Hepatocyte (in vitro differentiated cells): ENCODE data around the gene LDLRAD4. TPM values are rescaled to one million over a fixed set of nuclear protein-coding genes. Genes with fewer than 3 reads are reported as not detected.

Experiments used
- DNase-seq: peaks from one replicate; pipeline ENCODE4 v3.0.0-alpha.2; 2016; ENCODE audit warnings: low spot score
- H2AFZ ChIP-seq: fragments of 200-600 bp; sonication (generic); 2 replicates; pipeline ENCODE4 v1.6.0; 2016; ENCODE audit warnings: antibody characterized with exemption, mild to moderate bottlenecking
- H3K27ac ChIP-seq: fragments of 200-600 bp; sonication (generic); 2 replicates; pipeline ENCODE4 v1.5.1; 2016; ENCODE audit warnings: mild to moderate bottlenecking
- H3K27me3 ChIP-seq: fragments of 200-600 bp; sonication (generic); 2 replicates; pipeline ENCODE4 v1.6.1; 2016
- H3K36me3 ChIP-seq: fragments of 200-600 bp; sonication (generic); replicated peaks from 2 replicates; pipeline ENCODE4 v1.5.1; 2016; ENCODE audit warnings: low read depth; ENCODE audit not compliant: insufficient read depth
- H3K4me1 ChIP-seq: fragments of 200-600 bp; sonication (generic); 2 replicates; pipeline ENCODE4 v1.5.1; 2016; ENCODE audit warnings: mild to moderate bottlenecking, moderate library complexity; ENCODE audit not compliant: insufficient read depth
- H3K4me2 ChIP-seq: fragments of 200-600 bp; sonication (generic); 2 replicates; pipeline ENCODE4 v1.6.0; 2016
- H3K4me3 ChIP-seq: fragments of 200-600 bp; sonication (generic); 2 replicates; pipeline ENCODE4 v1.5.1; 2016; ENCODE audit warnings: mild to moderate bottlenecking
- H3K79me2 ChIP-seq: fragments of 200-600 bp; sonication (generic); 2 replicates; pipeline ENCODE4 v1.6.0; 2017; ENCODE audit warnings: mild to moderate bottlenecking
- H3K9me2 ChIP-seq: fragments of 200-600 bp; sonication (generic); replicated peaks from 2 replicates; pipeline ENCODE4 v1.6.0; 2017; ENCODE audit warnings: mild to moderate bottlenecking; ENCODE audit not compliant: insufficient read depth
- H3K9me3 ChIP-seq: fragments of 200-600 bp; sonication (generic); 2 replicates; pipeline ENCODE4 v1.5.1; 2016; ENCODE audit warnings: low read depth, mild to moderate bottlenecking
- H4K20me1 ChIP-seq: fragments of 200-600 bp; sonication (generic); 2 replicates; pipeline ENCODE4 v1.6.0; 2016; ENCODE audit warnings: mild to moderate bottlenecking; ENCODE audit not compliant: insufficient read depth, poor library complexity, severe bottlenecking
- CTCF ChIP-seq: fragments of 200-600 bp; sonication (generic); IDR thresholded peaks from 2 replicates; pipeline ENCODE4 v1.5.1; 2016; ENCODE audit warnings: antibody characterized with exemption, mild to moderate bottlenecking; ENCODE audit not compliant: poor library complexity
- EZH2 ChIP-seq: fragments of 200-600 bp; sonication (generic); IDR thresholded peaks from 2 replicates; pipeline ENCODE4 v1.6.1; 2016; ENCODE audit warnings: antibody characterized with exemption, mild to moderate bottlenecking, borderline replicate concordance
- EZH2phosphoT487 ChIP-seq: fragments of 200-600 bp; sonication (generic); IDR thresholded peaks from one replicate; pipeline ENCODE4 v1.6.1; 2018; ENCODE audit warnings: antibody characterized with exemption, mild to moderate bottlenecking, low read depth, moderate library complexity; ENCODE audit not compliant: unreplicated experiment, severe bottlenecking
- WGBS: methylation state at CpG from one replicate; pipeline ENCODE4 v1.1.6; 2016; ENCODE audit warnings: low lambda C conversion rate; ENCODE audit errors: missing lambda C conversion rate; 5-methylcytosine and 5-hydroxymethylcytosine counted together
- polyA plus RNA-seq: library from polyadenylated mRNA; unstranded; fragments of >200 nt; fragmentation: Nextera tagmentation; extraction: Ambion mirVana; gene quantifications from 2 replicates; pipeline ENCODE4 v1.2.1, GENCODE V29; 2016
- total RNA-seq: library from RNA; depleted of rRNA; stranded (reverse); fragments of >200 nt; gene quantifications from 2 replicates; pipeline ENCODE4 v1.2.3, GENCODE V29; 2014

LDLRAD4 gene
- total and polyA plus RNA-seq, 2 experiments from 2014 or later, result 15.1 to 29.0 TPM

GRCh38 chr18:13455471-13455870, 236.9 kb downstream of the LDLRAD4 start:
- 80% methylated on average over 6 of the region's 6 CpGs for WGBS
- Histone ChIP-seq H4K20me1 (no peaks in the 10 kb centered on the region), H3K9me3 (no peaks in the 10 kb centered on the region), H3K27me3 (no peaks in the 10 kb centered on the region), H2AFZ (no peak overlapping the region), H3K4me3 (no peak overlapping the region), H3K79me2 (no peaks in the 10 kb centered on the region), H3K27ac (no peak overlapping the region), H3K36me3 (no peaks in the 10 kb centered on the region), H3K4me2 (no peak overlapping the region), H3K9me2 (no peaks in the 10 kb centered on the region), H3K4me1 (no peaks in the 10 kb centered on the region)
- no peak for TF ChIP-seq EZH2phosphoT487
- no peak for DNase-seq

GRCh38 chr18:13455960-13456481, 237.5 kb downstream of the LDLRAD4 start:
- Histone ChIP-seq H3K9me3 (no peaks in the 10 kb centered on the region), H2AFZ (no peak overlapping the region), H4K20me1 (no peaks in the 10 kb centered on the region), H3K4me3 (no peak overlapping the region), H3K36me3 (no peaks in the 10 kb centered on the region), H3K4me1 (no peaks in the 10 kb centered on the region), H3K27me3 (no peaks in the 10 kb centered on the region), H3K27ac (no peak overlapping the region), H3K79me2 (no peaks in the 10 kb centered on the region), H3K4me2 (no peak overlapping the region), H3K9me2 (no peaks in the 10 kb centered on the region)
- WGBS, result 92% methylated on average over 19 of the region's 19 CpGs
- TF ChIP-seq EZH2 (no peak), CTCF (no peak), EZH2phosphoT487 (no peak)
- no peak for DNase-seq

GRCh38 chr18:13456736-13457271, 238.2 kb downstream of the LDLRAD4 start:
- Histone ChIP-seq H3K4me2 (no peak overlapping the region), H2AFZ (no peak overlapping the region), H4K20me1 (no peaks in the 10 kb centered on the region), H3K79me2 (no peaks in the 10 kb centered on the region), H3K27me3 (no peaks in the 10 kb centered on the region), H3K27ac (no peak overlapping the region), H3K36me3 (no peaks in the 10 kb centered on the region), H3K4me3 (no peak overlapping the region), H3K4me1 (no peaks in the 10 kb centered on the region), H3K9me3 (no peaks in the 10 kb centered on the region), H3K9me2 (no peaks in the 10 kb centered on the region)
- WGBS, result 92% methylated on average over 3 of the region's 3 CpGs
- DNase-seq, result no peak
- TF ChIP-seq EZH2phosphoT487 (no peak), EZH2 (no peak), CTCF (no peak)

- no peaks in the 10 kb centered on the region for H3K9me3 ChIP-seq
These were observed 238.8 kb downstream of the LDLRAD4 start for GRCh38 chr18:13457327-13457726.

More at GRCh38 chr18:13457327-13457726, 238.8 kb downstream of the LDLRAD4 start:
- Histone ChIP-seq H3K27ac (no peak overlapping the region), H4K20me1 (no peaks in the 10 kb centered on the region), H3K27me3 (no peaks in the 10 kb centered on the region), H2AFZ (no peak overlapping the region), H3K4me1 (no peaks in the 10 kb centered on the region), H3K4me2 (no peak overlapping the region), H3K9me2 (no peaks in the 10 kb centered on the region), H3K4me3 (no peak overlapping the region), H3K36me3 (no peaks in the 10 kb centered on the region), H3K79me2 (no peaks in the 10 kb centered on the region)
- WGBS, result 95% methylated on average over 10 of the region's 10 CpGs
- TF ChIP-seq EZH2phosphoT487 (no peak), CTCF (no peak), EZH2 (no peak)
- no peak for DNase-seq
